AG04449 (cell line): ENCODE results near the gene SAMD9.

Experiments used
- CTCF ChIA-PET: fragments of 350-600 bp; formaldehyde crosslinking; extraction: SDS; loops from one replicate; lab custom pipeline; 2021; ENCODE audit warnings: antibody characterized with exemption; lab: Yijun Ruan, JAX
- POLR2A ChIA-PET: fragments of 400-600, 350-600 bp; formaldehyde crosslinking; extraction: SDS; loops from one replicate; lab custom pipeline; 2020; ENCODE audit warnings: antibody characterized with exemption, inconsistent platforms; lab: Yijun Ruan, JAX
- DNase-seq: peaks from one replicate; pipeline ENCODE4 v3.0.0-alpha.2; 2010; ENCODE audit warnings: low read depth, low spot score
- H3K4me3 ChIP-seq: 2 replicates; pipeline ENCODE4 v1.5.1; 2011; ENCODE audit warnings: low read depth, mild to moderate bottlenecking, control low read depth, low read length
- TF ChIP-seq, protein P1 (sequence below): IDR thresholded peaks from one replicate; pipeline ENCODE4 v1.5.1; 2011; ENCODE audit warnings: mild to moderate bottlenecking, moderate library complexity, low read length, control low read depth, inconsistent platforms; ENCODE audit not compliant: insufficient read depth; ENCODE audit errors: missing control alignments

Gene SAMD9

DNA sequence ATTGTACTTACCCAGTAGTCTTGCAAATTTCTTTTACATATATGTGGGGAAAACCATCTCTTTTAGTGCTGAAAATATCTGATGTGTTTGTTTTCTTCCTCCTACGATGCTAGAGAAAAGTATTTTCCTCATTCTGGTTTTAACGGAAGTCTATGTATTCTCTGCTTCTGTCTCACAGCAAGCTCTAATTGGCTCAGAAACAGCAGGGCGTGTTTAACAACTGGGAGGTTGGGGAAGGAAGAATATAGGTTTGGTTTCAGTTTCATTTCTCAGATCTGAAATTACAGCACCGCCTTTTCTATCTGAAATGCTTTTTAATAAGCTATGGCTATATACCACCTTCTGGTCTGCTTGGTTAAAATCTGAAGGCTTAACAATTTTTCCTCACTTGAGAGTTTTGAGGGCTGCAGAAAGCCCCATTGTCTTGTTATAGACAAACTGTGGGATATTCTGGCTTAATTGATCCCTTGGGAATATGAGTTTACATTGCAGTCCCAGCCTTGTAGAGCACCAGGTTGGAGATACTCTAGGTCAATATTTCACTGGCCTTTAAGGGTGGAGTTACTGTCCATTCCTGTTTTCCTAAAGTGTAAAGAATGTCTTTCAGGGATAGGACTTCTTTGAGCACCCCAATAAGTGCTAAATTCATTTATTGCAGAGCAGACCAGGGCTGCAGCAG, at the start of gene SAMD9:
Gene SAMD9, minus strand, starts transcription at position 128 of the 679 bp plus-strand sequence. CDS start 11,882 bp downstream, outside the sequence.
- POLR2A ChIA-PET: no interaction called here

DNA sequence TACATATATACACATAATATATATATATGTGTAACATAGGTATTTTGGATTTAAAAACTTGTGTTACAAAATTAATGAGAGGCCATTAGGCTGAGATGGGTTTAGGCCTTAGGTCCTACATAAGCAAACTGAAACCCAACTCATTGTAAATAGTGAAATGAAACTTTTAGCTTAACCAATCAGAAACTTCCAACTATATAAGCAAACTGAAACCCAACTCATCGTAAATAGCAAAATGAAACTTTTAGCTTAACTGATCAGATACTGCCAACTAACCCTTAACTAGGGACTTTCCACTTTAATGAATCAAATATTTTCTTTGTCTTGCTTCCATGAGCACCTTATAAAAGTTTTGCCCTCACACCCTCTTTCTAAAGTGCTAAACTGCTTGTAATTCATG, 47.7 kb upstream of the SAMD9 start:
- TF ChIP-seq, protein P1, sequence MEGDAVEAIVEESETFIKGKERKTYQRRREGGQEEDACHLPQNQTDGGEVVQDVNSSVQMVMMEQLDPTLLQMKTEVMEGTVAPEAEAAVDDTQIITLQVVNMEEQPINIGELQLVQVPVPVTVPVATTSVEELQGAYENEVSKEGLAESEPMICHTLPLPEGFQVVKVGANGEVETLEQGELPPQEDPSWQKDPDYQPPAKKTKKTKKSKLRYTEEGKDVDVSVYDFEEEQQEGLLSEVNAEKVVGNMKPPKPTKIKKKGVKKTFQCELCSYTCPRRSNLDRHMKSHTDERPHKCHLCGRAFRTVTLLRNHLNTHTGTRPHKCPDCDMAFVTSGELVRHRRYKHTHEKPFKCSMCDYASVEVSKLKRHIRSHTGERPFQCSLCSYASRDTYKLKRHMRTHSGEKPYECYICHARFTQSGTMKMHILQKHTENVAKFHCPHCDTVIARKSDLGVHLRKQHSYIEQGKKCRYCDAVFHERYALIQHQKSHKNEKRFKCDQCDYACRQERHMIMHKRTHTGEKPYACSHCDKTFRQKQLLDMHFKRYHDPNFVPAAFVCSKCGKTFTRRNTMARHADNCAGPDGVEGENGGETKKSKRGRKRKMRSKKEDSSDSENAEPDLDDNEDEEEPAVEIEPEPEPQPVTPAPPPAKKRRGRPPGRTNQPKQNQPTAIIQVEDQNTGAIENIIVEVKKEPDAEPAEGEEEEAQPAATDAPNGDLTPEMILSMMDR: no peak
- ChIA-PET POLR2A (no interaction called here), CTCF (no interaction called here)
- no peak for DNase-seq
- no peak overlapping the region for H3K4me3 ChIP-seq

More for the DNA sequence above, at the start of gene SAMD9:
- peak; percentile 40 for DNase-seq
- TF ChIP-seq, protein P1: no peak
- CTCF ChIA-PET: interaction anchor here (1.5 to 1.6 kb wide), 2 partner anchors 19 to 112 kb away, joined by 3 read pairs; no protein-coding TSS in a partner anchor
- peak within 1 kb of the TSS; percentile 46 for H3K4me3 ChIP-seq

DNA sequence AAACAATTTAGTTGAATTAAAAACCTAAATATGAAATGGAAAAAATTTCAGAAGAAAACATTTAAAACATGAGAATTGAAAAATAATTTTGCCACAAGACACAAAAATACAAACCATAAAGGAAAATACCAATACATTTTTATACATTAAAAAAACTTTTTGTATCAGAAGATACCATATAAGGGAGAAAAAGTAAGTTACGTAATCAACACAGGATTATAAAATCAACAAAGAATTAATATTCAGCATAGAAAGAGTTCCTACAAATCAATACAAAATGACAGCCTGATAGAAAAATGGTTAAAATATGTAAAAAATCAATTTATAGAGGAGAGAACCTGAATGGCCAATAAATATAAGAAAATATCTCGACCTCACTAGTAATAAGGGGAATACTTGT, 47.0 kb upstream of the SAMD9 start:
- H3K4me3 ChIP-seq: no peak overlapping the region
- TF ChIP-seq, protein P1: no peak
- DNase-seq: no peak
- POLR2A ChIA-PET: no interaction called here
- CTCF ChIA-PET: no interaction called here

DNA sequence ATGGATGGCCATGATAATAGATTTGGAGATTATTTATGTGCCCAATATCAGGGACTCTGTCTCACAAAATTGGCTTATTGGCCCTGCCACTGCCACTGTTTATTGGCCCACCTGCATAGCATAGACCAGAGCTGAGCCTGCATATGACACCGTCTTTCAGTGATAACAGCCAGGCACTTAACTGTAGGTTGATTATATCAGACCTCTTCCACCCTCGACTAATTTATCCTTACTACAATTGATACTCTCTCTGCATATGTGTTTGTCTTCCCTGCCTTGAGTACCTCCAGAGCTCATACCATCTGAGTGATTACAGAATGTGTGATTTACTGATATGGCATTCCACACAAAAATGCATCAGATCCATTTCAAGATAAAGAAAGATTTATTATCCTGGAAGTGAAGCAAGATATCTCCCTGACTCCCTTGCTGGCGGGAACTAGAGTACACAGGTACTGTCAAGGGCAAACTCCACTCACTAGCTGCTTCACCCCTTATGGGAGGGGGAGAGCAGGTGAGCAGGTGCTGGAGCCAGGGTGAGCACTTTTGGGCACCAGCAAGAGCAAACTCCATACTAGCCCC, 43.5 kb upstream of the SAMD9 start:
- no peak overlapping the region for H3K4me3 ChIP-seq
- ChIA-PET POLR2A (no interaction called here), CTCF (no interaction called here)
- DNase-seq: no peak
- TF ChIP-seq, protein P1: no peak

DNA sequence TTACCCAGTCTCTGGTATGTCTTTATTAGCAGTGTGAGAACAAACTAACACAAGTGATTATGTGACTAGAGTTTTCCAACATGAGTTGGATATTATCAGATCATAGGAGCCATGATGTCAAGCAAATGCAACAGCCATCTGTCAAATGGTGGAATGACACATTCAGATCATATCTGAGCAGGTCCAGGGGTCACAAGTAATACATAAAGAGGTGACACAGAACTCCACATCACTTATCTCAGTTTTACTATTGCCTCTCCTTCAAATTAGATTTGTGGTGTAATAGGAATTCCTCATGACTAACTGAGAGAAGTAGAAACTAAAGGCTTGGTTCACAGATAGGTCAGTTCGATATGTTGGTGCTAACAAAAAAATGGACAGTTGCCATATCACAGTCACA, 42.6 kb upstream of the SAMD9 start:
- ChIA-PET POLR2A (no interaction called here), CTCF (no interaction called here)
- no peak for DNase-seq
- no peak overlapping the region for H3K4me3 ChIP-seq
- TF ChIP-seq, protein P1: no peak

DNA sequence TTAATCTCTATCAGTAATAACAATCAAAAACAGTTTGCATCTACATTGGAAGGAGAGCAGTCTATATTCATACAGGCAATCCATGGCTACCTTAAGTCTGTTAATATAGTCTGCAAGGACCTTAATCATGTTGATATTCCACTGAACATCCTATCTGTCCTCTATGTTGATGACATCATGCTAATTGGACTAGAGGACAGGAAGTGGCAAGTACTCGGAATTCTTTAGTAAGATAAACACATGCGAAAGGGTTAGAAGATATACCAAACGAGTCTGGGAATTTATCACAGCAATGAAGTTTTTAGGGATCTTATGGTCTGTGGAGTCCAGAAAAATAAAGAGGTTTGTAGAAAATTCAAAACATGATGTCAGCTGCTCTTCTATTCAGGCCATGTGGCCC, 41.7 kb upstream of the SAMD9 start:
- TF ChIP-seq, protein P1: no peak
- ChIA-PET POLR2A (no interaction called here), CTCF (no interaction called here)
- no peak overlapping the region for H3K4me3 ChIP-seq
- DNase-seq: no peak
